Skeletal muscle satellite cell (primary cell): ENCODE measurements around the gene SERPINB2.

Experiments used
- H3K27me3 ChIP-seq: 2 replicates; pipeline ENCODE4 v1.7.0; 2013; ENCODE audit warnings: low read length; ENCODE audit not compliant: control insufficient read depth, insufficient read depth
- H3K36me3 ChIP-seq: 2 replicates; pipeline ENCODE4 v1.7.0; 2013; ENCODE audit warnings: mild to moderate bottlenecking, control low read depth, low read length; ENCODE audit not compliant: insufficient read depth
- H3K4me1 ChIP-seq: 2 replicates; pipeline ENCODE4 v1.7.0; 2013; ENCODE audit warnings: low read length; ENCODE audit not compliant: control insufficient read depth, insufficient read depth
- H3K4me2 ChIP-seq: 2 replicates; pipeline ENCODE4 v1.7.0; 2013; ENCODE audit warnings: mild to moderate bottlenecking, low read length
- H3K4me3 ChIP-seq: 2 replicates; pipeline ENCODE4 v1.7.0; 2013; ENCODE audit warnings: low read length
- H3K9ac ChIP-seq: 2 replicates; pipeline ENCODE4 v1.7.0; 2013; ENCODE audit warnings: mild to moderate bottlenecking, low read depth, low read length, moderate library complexity
- H3K9me3 ChIP-seq: replicated peaks from 2 replicates; pipeline ENCODE4 v1.7.0; 2013; ENCODE audit warnings: mild to moderate bottlenecking, control low read depth, low read length

SERPINB2 gene

DNA sequence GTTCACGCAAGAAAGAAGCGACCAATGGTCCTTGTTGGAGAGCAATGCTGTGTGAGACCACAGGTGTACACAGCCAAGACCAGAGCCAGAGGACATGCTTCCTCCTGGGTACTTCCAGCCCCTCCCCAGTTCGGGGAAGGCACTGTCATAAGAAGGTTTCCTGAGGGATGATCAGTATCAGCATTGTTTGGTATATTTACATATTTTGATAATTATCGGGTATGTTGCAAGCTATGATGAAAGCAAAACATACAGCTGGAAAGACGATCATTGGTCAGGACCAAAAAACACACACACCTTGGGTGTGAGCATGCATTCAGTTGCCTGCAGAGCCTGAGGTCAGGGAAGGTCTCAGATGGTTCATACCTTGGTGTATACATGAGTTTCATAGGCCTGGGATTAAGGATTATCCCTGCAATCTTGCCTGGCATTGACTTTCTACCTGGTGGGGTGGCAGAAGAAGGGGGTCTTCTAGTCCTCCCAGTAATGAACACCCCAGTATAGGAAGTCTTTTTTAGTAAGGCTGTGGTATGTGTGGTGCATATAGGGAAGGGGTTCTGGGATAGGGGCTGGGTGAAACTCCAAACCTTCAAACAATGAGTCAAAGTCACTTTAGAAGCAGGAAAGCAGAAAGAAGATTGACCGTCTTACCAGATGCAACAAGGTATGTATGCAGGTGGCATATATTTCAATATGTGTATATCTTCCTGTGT is 2.9 kb downstream of the SERPINB2 start:
- Histone ChIP-seq H3K4me3 (no peak overlapping the region), H3K36me3 (no peaks in the 10 kb centered on the region), H3K9ac (no peak overlapping the region), H3K9me3 (no peaks in the 10 kb centered on the region), H3K27me3 (peaks cover 36% of the 10 kb centered on the region), H3K4me1 (no peaks in the 10 kb centered on the region), H3K4me2 (no peak overlapping the region)

DNA sequence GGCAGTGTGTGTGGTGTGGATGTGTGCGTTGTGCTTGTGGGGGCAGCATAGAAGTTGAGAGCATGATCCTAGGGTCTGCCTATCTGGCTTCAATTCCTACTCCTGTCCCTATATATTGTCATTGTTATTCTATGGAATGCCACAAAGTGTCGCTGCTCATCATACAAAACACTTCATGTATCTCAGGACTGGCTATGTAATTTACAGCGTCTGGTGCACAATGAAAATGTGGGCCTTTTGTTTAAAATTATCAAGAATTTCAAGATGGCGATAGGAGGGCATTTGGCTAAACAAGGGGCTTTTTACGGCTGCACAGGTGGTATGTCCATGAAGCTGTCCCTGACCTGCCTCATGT is 3.4 kb downstream of the SERPINB2 start:
- no peaks in the 10 kb centered on the region for H3K4me1 ChIP-seq
- H3K36me3 ChIP-seq = no peaks in the 10 kb centered on the region
- H3K27me3 ChIP-seq = peaks cover 42% of the 10 kb centered on the region
- no peaks in the 10 kb centered on the region for H3K9me3 ChIP-seq
- no peak overlapping the region for H3K4me2 ChIP-seq
- H3K4me3 ChIP-seq = no peak overlapping the region
- no peak overlapping the region for H3K9ac ChIP-seq

DNA sequence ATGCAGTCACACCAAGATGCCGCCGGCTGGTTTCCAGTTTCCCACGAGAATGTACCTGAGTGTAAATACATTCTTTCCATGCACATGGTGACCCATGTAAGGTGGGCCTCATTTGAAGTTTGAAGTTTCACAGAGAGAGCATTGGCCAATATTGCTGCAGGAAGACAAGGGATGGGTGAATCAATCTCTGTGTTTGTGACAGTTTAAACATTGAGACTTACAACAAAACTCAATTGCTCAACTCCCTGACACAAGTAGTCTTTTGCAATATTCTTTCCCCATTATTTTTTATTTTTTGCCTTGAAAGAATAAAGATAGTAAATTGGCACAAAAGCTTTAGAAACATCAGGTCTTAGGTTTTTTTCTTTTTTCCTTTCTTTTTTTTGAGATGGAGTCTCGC is 5.1 kb downstream of the SERPINB2 start:
- Histone ChIP-seq H3K4me2 (no peak overlapping the region), H3K9me3 (no peaks in the 10 kb centered on the region), H3K27me3 (peaks cover 43% of the 10 kb centered on the region), H3K4me3 (no peak overlapping the region), H3K4me1 (no peaks in the 10 kb centered on the region), H3K36me3 (no peaks in the 10 kb centered on the region), H3K9ac (no peak overlapping the region)

DNA sequence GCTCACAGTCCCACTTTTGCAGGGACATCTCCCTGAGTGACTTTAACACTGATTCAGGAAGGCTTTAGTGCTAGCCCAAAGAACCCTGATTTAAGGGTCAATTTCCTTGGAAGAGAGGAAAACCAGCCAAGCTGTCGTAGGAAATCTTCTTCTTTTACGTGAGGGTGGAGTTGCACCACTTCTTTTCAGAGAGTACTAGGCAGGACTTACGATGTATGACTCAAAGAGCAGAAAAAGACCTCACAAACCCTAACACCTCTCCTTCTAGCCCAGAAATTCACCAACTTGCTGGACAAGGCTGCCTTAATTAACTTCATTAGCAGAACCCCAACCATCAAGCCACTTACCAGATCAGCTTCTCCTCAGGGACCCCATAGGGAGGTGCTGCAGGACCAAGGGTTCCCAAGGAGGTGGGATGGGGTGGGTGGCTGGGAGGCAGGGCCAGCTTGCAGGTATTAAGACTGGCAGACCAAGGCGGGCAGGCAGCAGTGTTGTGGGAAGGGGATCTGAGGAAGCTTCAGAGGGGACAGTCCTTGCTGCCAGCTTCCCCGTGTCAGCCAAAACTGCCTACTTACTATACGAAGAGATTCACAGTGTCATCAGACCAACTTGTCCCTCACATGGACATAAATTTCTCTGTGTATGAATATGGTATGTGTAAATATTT is 6.7 kb downstream of the SERPINB2 start:
- Histone ChIP-seq H3K9ac (no peak overlapping the region), H3K9me3 (no peaks in the 10 kb centered on the region), H3K4me3 (no peak overlapping the region), H3K4me2 (no peak overlapping the region), H3K4me1 (no peaks in the 10 kb centered on the region), H3K36me3 (no peaks in the 10 kb centered on the region), H3K27me3 (peaks cover 36% of the 10 kb centered on the region)

DNA sequence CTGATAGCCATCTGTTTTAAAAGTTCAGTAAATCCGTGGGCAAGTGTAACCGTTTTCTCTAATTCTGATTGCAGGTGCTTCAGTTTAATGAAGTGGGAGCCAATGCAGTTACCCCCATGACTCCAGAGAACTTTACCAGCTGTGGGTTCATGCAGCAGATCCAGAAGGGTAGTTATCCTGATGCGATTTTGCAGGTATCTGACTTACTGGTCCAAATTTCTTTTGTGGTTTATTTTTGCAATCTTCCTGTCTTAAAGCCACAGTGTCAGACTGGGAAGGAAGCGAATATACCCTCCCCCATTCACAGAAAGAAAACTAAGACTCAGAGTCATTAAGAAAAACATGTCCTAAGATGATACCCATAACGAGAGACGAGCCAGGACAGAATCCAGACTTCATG is 7.7 kb downstream of the SERPINB2 start:
- Histone ChIP-seq H3K4me1 (no peaks in the 10 kb centered on the region), H3K27me3 (peaks cover 36% of the 10 kb centered on the region), H3K4me2 (no peak overlapping the region), H3K4me3 (no peak overlapping the region), H3K9me3 (no peaks in the 10 kb centered on the region), H3K9ac (no peak overlapping the region), H3K36me3 (no peaks in the 10 kb centered on the region)

DNA sequence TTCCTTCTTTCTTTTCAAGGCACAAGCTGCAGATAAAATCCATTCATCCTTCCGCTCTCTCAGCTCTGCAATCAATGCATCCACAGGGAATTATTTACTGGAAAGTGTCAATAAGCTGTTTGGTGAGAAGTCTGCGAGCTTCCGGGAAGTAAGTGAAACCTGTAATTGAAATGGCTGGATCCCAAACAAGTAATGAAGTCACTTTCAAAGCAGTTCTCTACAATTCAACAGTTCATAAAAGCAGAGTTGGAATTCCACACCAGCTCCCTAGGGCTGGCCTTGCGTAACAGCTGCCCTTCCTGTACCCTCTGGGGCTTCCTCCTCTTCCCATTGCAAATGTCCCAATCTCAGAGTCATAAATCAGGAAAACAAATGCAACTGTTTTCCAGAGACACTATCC is 9.6 kb downstream of the SERPINB2 start:
- Histone ChIP-seq H3K9me3 (no peaks in the 10 kb centered on the region), H3K9ac (no peak overlapping the region), H3K4me3 (no peak overlapping the region), H3K4me1 (no peaks in the 10 kb centered on the region), H3K27me3 (peaks cover 37% of the 10 kb centered on the region), H3K36me3 (no peaks in the 10 kb centered on the region), H3K4me2 (no peak overlapping the region)

DNA sequence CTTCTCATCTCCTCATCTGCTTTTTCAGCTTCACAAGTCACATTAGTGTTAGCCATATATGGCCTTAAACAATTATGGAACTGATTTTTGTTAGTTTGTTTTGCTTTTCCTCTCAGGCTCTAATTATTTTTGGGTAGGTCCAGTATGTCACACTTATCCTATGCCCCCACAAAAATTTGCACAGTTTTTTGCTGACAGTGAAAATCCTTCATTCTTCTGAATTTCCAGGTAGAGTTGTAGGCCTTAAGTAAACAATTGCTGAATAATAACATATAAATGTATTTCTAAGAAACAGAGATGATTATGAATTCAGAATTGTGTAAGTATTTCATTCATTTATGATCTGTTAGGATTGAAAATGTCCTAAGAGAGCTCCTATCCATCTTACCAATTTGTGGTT is 11.7 kb downstream of the SERPINB2 start:
- no peak overlapping the region for H3K4me2 ChIP-seq
- H3K4me1 ChIP-seq = no peaks in the 10 kb centered on the region
- H3K36me3 ChIP-seq = no peaks in the 10 kb centered on the region
- no peak overlapping the region for H3K4me3 ChIP-seq
- H3K27me3 ChIP-seq = peaks cover 32% of the 10 kb centered on the region
- no peaks in the 10 kb centered on the region for H3K9me3 ChIP-seq
- H3K9ac ChIP-seq = no peak overlapping the region

DNA sequence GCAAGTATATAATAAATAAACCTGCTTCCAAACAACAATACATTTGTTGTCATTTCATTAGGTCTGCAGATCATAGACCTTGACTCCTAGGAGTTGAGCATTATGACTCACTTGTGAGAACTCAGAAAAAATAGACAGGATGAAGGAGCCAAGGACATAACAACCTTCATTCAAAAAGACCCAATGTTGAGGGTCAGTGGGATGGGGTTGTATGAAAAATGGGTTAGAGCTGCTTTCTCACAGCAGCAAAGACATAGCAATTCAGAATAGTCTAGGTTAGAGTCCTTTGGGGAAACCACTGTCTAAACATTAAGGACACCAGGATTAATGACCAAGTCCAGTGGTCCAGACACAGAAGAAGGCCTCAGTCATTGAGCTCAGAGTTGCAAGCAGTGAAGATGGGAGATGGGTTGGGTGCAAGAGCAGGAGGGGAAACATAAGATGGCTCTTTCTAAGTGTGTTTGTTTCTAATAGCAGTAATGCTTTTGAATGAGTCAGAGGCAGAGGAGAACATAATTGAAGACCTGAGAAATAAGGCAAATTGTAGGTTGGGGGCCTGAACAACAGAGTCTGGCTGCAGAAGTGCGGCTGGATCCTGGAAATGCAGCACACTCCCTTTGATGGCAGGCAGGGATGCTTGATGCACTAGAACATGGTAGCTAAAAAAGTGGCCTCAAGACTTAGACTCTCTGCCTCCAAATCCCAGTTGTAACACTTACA is 16.5 kb downstream of the SERPINB2 start:
- Histone ChIP-seq H3K9me3 (no peaks in the 10 kb centered on the region), H3K4me3 (no peak overlapping the region), H3K27me3 (peaks cover 41% of the 10 kb centered on the region), H3K36me3 (no peaks in the 10 kb centered on the region), H3K4me2 (no peak overlapping the region), H3K4me1 (no peaks in the 10 kb centered on the region), H3K9ac (no peak overlapping the region)

DNA sequence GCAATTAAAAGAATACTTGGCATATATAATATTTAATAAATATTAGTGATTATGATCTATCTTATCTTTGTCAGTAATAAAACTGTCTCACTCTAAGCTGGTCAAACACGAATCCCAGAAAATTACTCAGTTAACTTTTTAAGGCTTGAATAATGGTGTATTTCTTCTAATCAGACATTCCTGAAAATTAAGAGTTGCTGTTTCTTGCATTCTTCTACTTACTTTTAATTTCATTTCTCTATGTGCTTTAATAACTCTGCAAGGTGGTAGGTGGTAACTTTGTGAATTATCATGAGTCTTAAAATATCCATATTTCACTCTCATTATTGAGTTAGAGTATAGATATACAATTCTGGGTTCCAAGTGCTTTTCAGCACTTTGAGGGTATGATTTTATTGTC is 17.2 kb downstream of the SERPINB2 start:
- H3K27me3 ChIP-seq = peaks cover 42% of the 10 kb centered on the region
- no peaks in the 10 kb centered on the region for H3K9me3 ChIP-seq
- H3K4me2 ChIP-seq = no peak overlapping the region
- H3K4me3 ChIP-seq = no peak overlapping the region
- H3K9ac ChIP-seq = no peak overlapping the region
- H3K4me1 ChIP-seq = no peaks in the 10 kb centered on the region
- H3K36me3 ChIP-seq = no peaks in the 10 kb centered on the region

DNA sequence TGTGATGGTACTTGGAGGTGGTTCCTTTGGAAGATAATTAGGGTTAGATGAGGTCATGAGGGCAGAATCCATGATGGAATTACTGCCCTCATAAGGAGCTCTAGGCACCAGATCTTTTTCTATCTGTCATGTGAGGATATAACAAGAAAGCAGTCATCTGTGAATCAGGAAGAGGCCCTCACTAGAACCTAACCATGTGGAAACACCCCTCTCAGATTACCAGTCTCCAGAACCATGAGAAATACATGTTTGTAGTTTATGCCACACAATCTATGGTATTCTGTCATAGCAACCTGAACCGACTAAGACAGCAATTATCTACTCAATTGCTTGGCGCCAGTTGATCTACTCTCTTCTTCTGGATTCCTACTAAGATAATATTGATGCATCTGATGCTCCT is 17.9 kb downstream of the SERPINB2 start:
- no peak overlapping the region for H3K4me2 ChIP-seq
- no peaks in the 10 kb centered on the region for H3K4me1 ChIP-seq
- peaks cover 39% of the 10 kb centered on the region for H3K27me3 ChIP-seq
- H3K9ac ChIP-seq = no peak overlapping the region
- no peaks in the 10 kb centered on the region for H3K36me3 ChIP-seq
- H3K4me3 ChIP-seq = no peak overlapping the region
- no peaks in the 10 kb centered on the region for H3K9me3 ChIP-seq

DNA sequence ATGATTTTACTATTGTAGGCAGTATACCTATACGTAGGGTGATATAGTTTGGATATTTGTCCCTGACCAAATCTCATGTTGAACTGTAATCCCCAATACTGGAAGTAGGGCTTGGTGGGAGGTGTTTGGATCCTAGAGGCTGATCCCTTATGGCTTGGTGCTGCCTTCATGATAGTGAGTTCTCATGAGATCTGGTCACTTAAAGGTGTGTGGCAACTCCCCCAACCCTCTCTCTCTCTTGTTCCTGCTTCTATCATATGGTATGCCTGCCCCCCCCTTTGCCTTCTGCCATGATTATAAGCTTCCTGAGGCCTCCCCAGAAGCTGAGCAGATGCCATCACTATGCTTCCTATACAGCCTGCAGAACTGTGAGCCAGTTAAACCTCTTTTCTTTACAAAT is 18.6 kb downstream of the SERPINB2 start:
- no peak overlapping the region for H3K4me2 ChIP-seq
- no peaks in the 10 kb centered on the region for H3K4me1 ChIP-seq

More for the DNA sequence above, 18.6 kb downstream of the SERPINB2 start:
- Histone ChIP-seq H3K27me3 (peaks cover 35% of the 10 kb centered on the region), H3K4me3 (no peak overlapping the region), H3K9ac (no peak overlapping the region), H3K9me3 (no peaks in the 10 kb centered on the region), H3K36me3 (no peaks in the 10 kb centered on the region)
